IMR-90 (cell line): ENCODE measurements around the gene RAB1B.

Source experiments
- MXI1 ChIP-seq: IDR thresholded peaks from 2 replicates; pipeline ENCODE4 v1.6.1; 2012; ENCODE audit warnings: low read depth, mild to moderate bottlenecking, low read length, moderate library complexity, borderline replicate concordance
- POLR2A ChIP-seq: IDR thresholded peaks from 2 replicates; pipeline ENCODE4 v1.6.1; 2012; ENCODE audit warnings: mild to moderate bottlenecking, low read depth, low read length
- TF ChIP-seq, protein P1 (sequence below): conservative IDR thresholded peaks from 2 replicates; pipeline ENCODE4 v1.5.1; 2012; ENCODE audit warnings: mild to moderate bottlenecking, low read depth, low read length, improper control_type of control experiment

DNA sequence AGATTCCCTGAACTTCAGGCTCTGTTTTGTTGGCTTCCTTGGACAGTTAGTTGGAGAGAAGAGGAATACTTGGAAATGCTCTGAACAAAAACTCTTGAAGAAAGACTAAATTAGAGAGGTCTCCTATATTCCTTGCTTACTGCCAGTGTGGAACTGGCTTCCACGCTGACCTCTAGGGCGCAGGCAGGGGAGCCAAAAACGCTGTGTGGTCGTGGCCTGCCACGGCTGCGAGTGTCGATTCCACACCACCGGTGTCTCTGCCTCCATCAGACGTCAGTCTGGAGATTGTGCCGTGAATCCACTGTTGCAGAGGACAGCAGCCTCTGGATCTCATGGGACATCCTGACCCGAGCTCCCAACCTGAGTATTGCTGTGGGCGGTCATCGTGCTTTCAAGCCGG is 37.5 kb upstream of the RAB1B start:
- TF ChIP-seq, protein P1, sequence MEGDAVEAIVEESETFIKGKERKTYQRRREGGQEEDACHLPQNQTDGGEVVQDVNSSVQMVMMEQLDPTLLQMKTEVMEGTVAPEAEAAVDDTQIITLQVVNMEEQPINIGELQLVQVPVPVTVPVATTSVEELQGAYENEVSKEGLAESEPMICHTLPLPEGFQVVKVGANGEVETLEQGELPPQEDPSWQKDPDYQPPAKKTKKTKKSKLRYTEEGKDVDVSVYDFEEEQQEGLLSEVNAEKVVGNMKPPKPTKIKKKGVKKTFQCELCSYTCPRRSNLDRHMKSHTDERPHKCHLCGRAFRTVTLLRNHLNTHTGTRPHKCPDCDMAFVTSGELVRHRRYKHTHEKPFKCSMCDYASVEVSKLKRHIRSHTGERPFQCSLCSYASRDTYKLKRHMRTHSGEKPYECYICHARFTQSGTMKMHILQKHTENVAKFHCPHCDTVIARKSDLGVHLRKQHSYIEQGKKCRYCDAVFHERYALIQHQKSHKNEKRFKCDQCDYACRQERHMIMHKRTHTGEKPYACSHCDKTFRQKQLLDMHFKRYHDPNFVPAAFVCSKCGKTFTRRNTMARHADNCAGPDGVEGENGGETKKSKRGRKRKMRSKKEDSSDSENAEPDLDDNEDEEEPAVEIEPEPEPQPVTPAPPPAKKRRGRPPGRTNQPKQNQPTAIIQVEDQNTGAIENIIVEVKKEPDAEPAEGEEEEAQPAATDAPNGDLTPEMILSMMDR = no peak
- TF ChIP-seq MXI1 = no peak
- TF ChIP-seq POLR2A = no peak
